ENCODE results near the gene BEX4.
"Not testable (repeated sequence)": the region's sequence is repeated elsewhere in the genome, so short reads cannot be mapped to it uniquely, and the experiment has no call there.

BEX4 gene

GRCh38 chrX:103212749-103213457 lies 2.0 kb upstream of the BEX4 start:
- no peak for TF ChIP-seq CTCF (IDR thresholded peaks at IDR 0.05; ENCODE audit: low read depth, low read length, missing control alignments)
- in situ Hi-C loops (cut with HindIII; ENCODE audit: low sequenced_read_pairs) = no loop called here
- no peak for DNase-seq (ENCODE audit: low read depth)
- no peak overlapping the region for H3K4me3 ChIP-seq (ENCODE audit: low read depth, low read length)

- H3K4me3 ChIP-seq (ENCODE audit: low read depth, low read length) = peak overlapping the region; percentile 71
- no peak for DNase-seq (ENCODE audit: low read depth)
- TF ChIP-seq CTCF (IDR thresholded peaks at IDR 0.05; ENCODE audit: low read depth, low read length, missing control alignments) = no peak
- in situ Hi-C loops (cut with HindIII; ENCODE audit: low sequenced_read_pairs) = no loop called here
These were observed 600 bp downstream of the BEX4 start for GRCh38 chrX:103215425-103215991.

- DNase-seq (ENCODE audit: low read depth) = no peak
- in situ Hi-C loops (cut with HindIII; ENCODE audit: low sequenced_read_pairs) = loop anchor here (5.0 kb wide), 1 partner anchor 33 kb away; no protein-coding TSS in a partner anchor
- TF ChIP-seq CTCF (IDR thresholded peaks at IDR 0.05; ENCODE audit: low read depth, low read length, missing control alignments) = no peak
These were observed 5.8 kb downstream of the BEX4 start for GRCh38 chrX:103220511-103221323.

GRCh38 chrX:103225918-103226317 lies 11.0 kb downstream of the BEX4 start:
- in situ Hi-C loops (cut with HindIII; ENCODE audit: low sequenced_read_pairs); H3K4me3 ChIP-seq (ENCODE audit: low read depth, low read length); DNase-seq (ENCODE audit: low read depth): not testable (repeated sequence)

More at GRCh38 chrX:103220511-103221323, 5.8 kb downstream of the BEX4 start:
- H3K4me3 ChIP-seq (ENCODE audit: low read depth, low read length) = no peak overlapping the region

- H3K4me3 ChIP-seq (ENCODE audit: low read depth, low read length) = no peak overlapping the region
- no peak for TF ChIP-seq CTCF (IDR thresholded peaks at IDR 0.05; ENCODE audit: low read depth, low read length, missing control alignments)
- in situ Hi-C loops (cut with HindIII; ENCODE audit: low sequenced_read_pairs) = no loop called here
- no peak for DNase-seq (ENCODE audit: low read depth)
These were observed 18.4 kb downstream of the BEX4 start for GRCh38 chrX:103233263-103233662.

- no peak overlapping the region for H3K4me3 ChIP-seq (ENCODE audit: low read depth, low read length)
- in situ Hi-C loops (cut with HindIII; ENCODE audit: low sequenced_read_pairs) = no loop called here
- TF ChIP-seq CTCF (IDR thresholded peaks at IDR 0.05; ENCODE audit: low read depth, low read length, missing control alignments) = no peak
- no peak for DNase-seq (ENCODE audit: low read depth)
These were observed 20.0 kb downstream of the BEX4 start for GRCh38 chrX:103234869-103235268.

- H3K4me3 ChIP-seq (ENCODE audit: low read depth, low read length); in situ Hi-C loops (cut with HindIII; ENCODE audit: low sequenced_read_pairs); DNase-seq (ENCODE audit: low read depth): not testable (repeated sequence)
These were observed 20.7 kb downstream of the BEX4 start for GRCh38 chrX:103235608-103236007.
